Measurements from ENCODE around the gene TFDP2. TPM values are rescaled to one million over a fixed set of nuclear protein-coding genes. Genes with fewer than 3 reads are reported as not detected.

The TFDP2 gene
- total and polyA plus RNA-seq, 9 of the 15 experiments (the other 6 are each of a cell fraction or from before 2014, with no cell fraction given): 95.6 to 179 (median 126) TPM

- 53% methylated on average over 4 of the region's 4 CpGs for WGBS (ENCODE audit: insufficient coverage, low coverage, missing lambda C conversion rate)
- no peak overlapping the region for H2AFZ ChIP-seq (ENCODE audit: low read depth, low read length)
- no peaks in the 10 kb centered on the region for H4K20me1 ChIP-seq (replicated peaks; ENCODE audit: control insufficient read depth, insufficient read depth, low read length)
- TF ChIP-seq ZC3H8 (IDR thresholded peaks at IDR 0.05): no peak
- TF ChIP-seq, protein P1, sequence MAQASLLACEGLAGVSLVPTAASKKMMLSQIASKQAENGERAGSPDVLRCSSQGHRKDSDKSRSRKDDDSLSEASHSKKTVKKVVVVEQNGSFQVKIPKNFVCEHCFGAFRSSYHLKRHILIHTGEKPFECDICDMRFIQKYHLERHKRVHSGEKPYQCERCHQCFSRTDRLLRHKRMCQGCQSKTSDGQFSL (CRISPR knock-in tag; IDR thresholded peaks at IDR 0.05): no peak
- TF ChIP-seq, protein P1 (tag; IDR thresholded peaks at IDR 0.05): no peak
- TF ChIP-seq ZNF639 (CRISPR knock-in tag; conservative IDR thresholded peaks at IDR 0.05 in 1 of 2, IDR thresholded peaks at IDR 0.05 in 1 of 2): no peak
- no peaks in the 10 kb centered on the region for H3K9me1 ChIP-seq (ENCODE audit: control insufficient read depth, insufficient read depth, low read length)
- H3K4me3 ChIP-seq: no peak overlapping the region
- ChIA-PET CTCF (ENCODE audit: low intra/inter-chr PET ratio) (no interaction called here), POLR2A (no interaction called here)
- no peaks in the 10 kb centered on the region for H3K36me3 ChIP-seq (ENCODE audit: control insufficient read depth, insufficient read depth, low read length)
- intact Hi-C loops (cut with micrococcal nuclease): no loop called here
- DNase-seq (ENCODE audit: extremely low read depth in 1 of 4, low spot score in 3 of 4) (no peak), FAIRE-seq (no peak), ATAC-seq (no peak)
- H3K4me2 ChIP-seq (ENCODE audit: insufficient read depth, low read length): no peak overlapping the region
- H3K9ac ChIP-seq (ENCODE audit: insufficient read depth in 1 of 2, low read depth in 2 of 2, low read length in 2 of 2): no peak overlapping the region
- no TSS peak for BruUV-seq (replicated peaks)
- in situ Hi-C loops (cut with MboI): no loop called here
- H3K79me2 ChIP-seq (ENCODE audit: control insufficient read depth, insufficient read depth, low read length): no peaks in the 10 kb centered on the region
- H3K9me3 ChIP-seq (replicated peaks; ENCODE audit: control insufficient read depth, insufficient read depth, low read depth, low read length): no peaks in the 10 kb centered on the region
- no peaks in the 10 kb centered on the region for H3K27me3 ChIP-seq (ENCODE audit: control insufficient read depth in 2 of 2, insufficient read depth in 2 of 2, low read length in 2 of 2)
- H3K27ac ChIP-seq (ENCODE audit: extremely low read depth, low read depth, low read length): no peak overlapping the region
- peaks cover 6 to 16% of the 10 kb centered on the region in 2 experiments; a peak in 4 of 5 replicates for H3K4me1 ChIP-seq (replicated peaks in 1 of 2; ENCODE audit: control insufficient read depth in 2 of 2, insufficient read depth in 2 of 2, low read length in 2 of 2)
Measured at GRCh38 chr3:141939759-141940158, 209.6 kb downstream of the TFDP2 start.

Data from K562 (cell line).